ENCODE results near the gene DPT.
"Not testable (repeated sequence)": the region's sequence is repeated elsewhere in the genome, so short reads cannot be mapped to it uniquely, and the experiment has no call there.

The DPT gene

GRCh38 chr1:168728473-168729404 is at the start of gene DPT:
DPT (minus strand) TSS chr1:168729206; CDS start chr1:168729174, 32 bp downstream.
- FAIRE-seq = no peak

GRCh38 chr1:168775366-168775765 is 46.4 kb upstream of the DPT start:
- no peak for FAIRE-seq

- no peak for FAIRE-seq
Measured at GRCh38 chr1:168774241-168774640, 45.2 kb upstream of the DPT start.

GRCh38 chr1:168772428-168773060 is 43.5 kb upstream of the DPT start:
- no peak for FAIRE-seq

- FAIRE-seq = no peak
Measured at GRCh38 chr1:168771104-168771630, 42.2 kb upstream of the DPT start.

GRCh38 chr1:168769893-168770292 is 40.9 kb upstream of the DPT start:
- FAIRE-seq = not testable (repeated sequence)

- FAIRE-seq = no peak
Measured at GRCh38 chr1:168767894-168768584, 39.0 kb upstream of the DPT start.

- FAIRE-seq = no peak
Measured at GRCh38 chr1:168766568-168766967, 37.6 kb upstream of the DPT start.

- no peak for FAIRE-seq
Measured at GRCh38 chr1:168763031-168763430, 34.0 kb upstream of the DPT start.

- no peak for FAIRE-seq
Measured at GRCh38 chr1:168762473-168762872, 33.5 kb upstream of the DPT start.

GRCh38 chr1:168760781-168761180 is 31.8 kb upstream of the DPT start:
- no peak for FAIRE-seq

- no peak for FAIRE-seq
Measured at GRCh38 chr1:168760241-168760640, 31.2 kb upstream of the DPT start.

GRCh38 chr1:168759077-168759476 is 30.1 kb upstream of the DPT start:
- no peak for FAIRE-seq

GRCh38 chr1:168758503-168758902 is 29.5 kb upstream of the DPT start:
- no peak for FAIRE-seq

- no peak for FAIRE-seq
Measured at GRCh38 chr1:168755800-168756418, 26.9 kb upstream of the DPT start.

- FAIRE-seq = no peak
Measured at GRCh38 chr1:168752171-168752832, 23.3 kb upstream of the DPT start.

- no peak for FAIRE-seq
Measured at GRCh38 chr1:168751195-168751650, 22.2 kb upstream of the DPT start.

- no peak for FAIRE-seq
Measured at GRCh38 chr1:168742994-168743650, 14.1 kb upstream of the DPT start.

GRCh38 chr1:168742386-168742785 is 13.4 kb upstream of the DPT start:
- no peak for FAIRE-seq

GRCh38 chr1:168739908-168740307 is 10.9 kb upstream of the DPT start:
- no peak for FAIRE-seq

GRCh38 chr1:168736520-168736919 is 7.5 kb upstream of the DPT start:
- FAIRE-seq = no peak

- FAIRE-seq = no peak
Measured at GRCh38 chr1:168735974-168736373, 7.0 kb upstream of the DPT start.
